NT2/D1 (cell line): Measurements from ENCODE around the gene WDR5.

Experiments used
- SUZ12 ChIP-seq: IDR thresholded peaks from 2 replicates; pipeline ENCODE4 v1.6.1; 2011; ENCODE audit not compliant: insufficient read length, insufficient read depth; ENCODE audit errors: extremely low read depth
- YY1 ChIP-seq: IDR thresholded peaks from 2 replicates; pipeline ENCODE4 v1.6.1; 2011; ENCODE audit not compliant: insufficient read length, insufficient read depth
- ZNF274 ChIP-seq: IDR thresholded peaks from 2 replicates; pipeline ENCODE4 v1.6.1; 2011; ENCODE audit warnings: mild to moderate bottlenecking, low read depth, low read length

DNA sequence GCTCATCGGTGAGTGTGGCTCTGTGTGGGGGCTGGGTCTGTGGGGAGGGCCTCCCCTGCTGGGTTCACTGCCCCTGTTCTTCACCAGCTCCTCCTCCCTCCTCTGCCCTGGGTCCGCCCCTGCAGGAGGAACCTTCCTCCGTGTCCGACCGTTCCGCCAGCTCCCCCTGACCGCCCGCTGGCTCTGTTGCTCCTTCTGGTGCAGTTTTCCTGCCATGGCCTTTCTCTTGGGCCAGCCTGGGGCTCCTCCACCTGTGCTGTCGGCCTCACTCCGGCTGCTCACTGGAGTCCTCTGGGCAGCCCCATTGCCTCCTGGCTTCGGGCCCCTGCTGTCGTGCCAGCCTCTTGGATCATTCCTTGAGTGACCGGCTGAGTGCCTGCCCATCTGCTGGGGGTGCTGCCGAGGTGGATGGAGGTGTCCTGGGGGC is 16.2 kb downstream of the WDR5 start:
- TF ChIP-seq ZNF274 (no peak), SUZ12 (no peak), YY1 (no peak)
